G401 (cell line): ENCODE results near the gene RPS17. TPM values are rescaled to one million over a fixed set of nuclear protein-coding genes. Genes with fewer than 3 reads are reported as not detected.
A peak's percentile ranks its signal among the peaks of the same experiment; 100 is the strongest.
"Not testable (repeated sequence)": the region's sequence is repeated elsewhere in the genome, so short reads cannot be mapped to it uniquely, and the experiment has no call there.

Experiments
- DNase-seq: peaks from one replicate; pipeline ENCODE4 v3.0.0-alpha.2; 2015; ENCODE audit warnings: low spot score
- in situ Hi-C: cut with HindIII; loops from 2 replicates; pipeline ENCODE4 v1.10.0; 2016; ENCODE audit warnings: low sequenced_read_pairs, mixed read lengths
- total RNA-seq: library from RNA; depleted of rRNA; stranded (reverse); fragments of >200 nt; shearing (Covaris generic); gene quantifications from 2 replicates; pipeline ENCODE4 v1.2.3, GENCODE V29; 2014; rRNA removed

The RPS17 gene
- total RNA-seq, 1 experiment from 2014 or later, result 4,982 TPM

GRCh38 chr15:82531496-82532382 lies 8.5 kb downstream of the RPS17 start:
- DNase-seq, result no peak
- in situ Hi-C loops, result no loop called here

GRCh38 chr15:82530606-82531379 lies 9.5 kb downstream of the RPS17 start:
- peak; percentile 80 for DNase-seq
- in situ Hi-C loops, result no loop called here

GRCh38 chr15:82530006-82530405 lies 10.3 kb downstream of the RPS17 start:
- in situ Hi-C loops, result no loop called here
- DNase-seq, result no peak

DNA sequence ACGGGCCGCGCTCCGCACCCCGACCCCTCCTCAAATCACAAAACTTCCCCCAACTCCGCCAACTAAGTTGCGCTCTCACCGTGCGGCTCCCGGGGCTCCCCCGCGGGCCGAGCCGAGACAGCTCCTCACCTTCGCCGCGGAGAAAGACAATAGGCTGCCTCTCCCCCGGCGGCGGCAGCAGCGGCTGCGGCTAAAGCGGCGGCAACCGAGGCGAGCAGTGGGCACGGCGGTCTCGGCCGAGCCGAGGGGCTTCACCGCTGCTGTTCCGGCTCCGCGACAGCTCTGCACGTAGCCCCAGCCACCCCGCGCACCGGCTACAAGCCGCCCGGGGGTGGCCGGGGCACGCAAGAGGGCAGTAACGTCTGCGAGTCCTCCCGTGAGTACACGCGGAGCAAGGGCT lies 26.7 kb downstream of the RPS17 start:
- in situ Hi-C loops, DNase-seq: not testable (repeated sequence)

DNA sequence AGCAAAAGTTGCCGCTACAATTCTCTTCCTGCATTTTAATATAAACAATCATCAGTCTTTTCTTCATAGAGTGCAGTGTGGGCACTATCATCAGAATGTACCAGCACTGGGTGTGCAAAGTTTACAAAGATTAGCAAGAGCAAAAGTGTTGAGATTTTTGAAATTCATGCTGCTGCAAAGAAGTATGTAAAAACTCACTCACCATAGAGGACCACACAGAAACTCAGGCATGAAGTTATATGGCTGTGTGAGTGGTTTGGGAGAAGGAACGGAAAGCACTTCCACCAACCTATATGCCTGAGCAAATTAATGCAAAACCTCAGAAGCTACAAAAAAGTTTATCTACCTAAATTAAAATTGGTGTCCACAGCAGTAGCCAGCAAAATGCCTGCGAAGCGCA lies 32.6 kb downstream of the RPS17 start:
- in situ Hi-C loops, DNase-seq: not testable (repeated sequence)

GRCh38 chr15:82507087-82507486 lies 33.2 kb downstream of the RPS17 start:
- DNase-seq, in situ Hi-C loops: not testable (repeated sequence)

DNA sequence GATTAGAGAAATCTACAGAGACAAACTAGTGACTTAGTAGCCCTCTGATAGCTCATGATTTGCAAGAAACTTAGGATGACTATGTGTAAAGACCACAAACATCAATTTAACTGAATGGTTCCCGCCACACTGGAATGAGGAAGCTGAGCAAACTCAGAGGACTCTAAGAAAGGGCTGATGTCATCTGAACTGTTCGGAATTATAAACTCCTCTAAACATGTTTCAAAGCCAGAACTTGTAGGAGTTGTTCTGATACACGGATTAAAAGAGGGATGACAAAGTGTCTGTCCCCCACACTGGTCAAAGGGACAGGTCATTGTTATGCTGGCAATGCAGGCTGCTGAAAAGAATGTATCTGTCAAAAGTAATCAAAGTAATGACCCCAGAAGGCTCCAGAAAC lies 34.4 kb downstream of the RPS17 start:
- in situ Hi-C loops, DNase-seq: not testable (repeated sequence)

- DNase-seq, in situ Hi-C loops: not testable (repeated sequence)
Observed at GRCh38 chr15:82504074-82504473, 36.2 kb downstream of the RPS17 start.

GRCh38 chr15:82502700-82503339 lies 37.4 kb downstream of the RPS17 start:
- DNase-seq, in situ Hi-C loops: not testable (repeated sequence)

DNA sequence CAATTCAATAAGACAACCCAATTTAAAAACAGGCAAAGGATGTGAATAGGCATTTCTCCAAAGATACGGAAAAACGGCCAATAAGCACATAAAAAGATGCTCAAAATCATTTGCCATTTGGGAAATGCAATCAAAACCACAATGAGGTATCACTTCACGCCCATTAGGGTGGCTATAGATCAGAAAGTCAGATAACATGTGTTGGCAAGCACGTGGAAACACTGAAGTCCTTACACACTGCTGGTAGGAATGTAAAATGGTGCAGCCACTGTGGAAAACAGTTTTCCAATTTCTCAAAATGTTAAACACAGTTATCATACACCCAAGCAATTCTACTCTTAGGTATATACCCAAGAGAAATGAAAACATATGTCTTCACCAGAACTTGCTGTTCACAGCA lies 39.5 kb downstream of the RPS17 start:
- DNase-seq, in situ Hi-C loops: not testable (repeated sequence)

DNA sequence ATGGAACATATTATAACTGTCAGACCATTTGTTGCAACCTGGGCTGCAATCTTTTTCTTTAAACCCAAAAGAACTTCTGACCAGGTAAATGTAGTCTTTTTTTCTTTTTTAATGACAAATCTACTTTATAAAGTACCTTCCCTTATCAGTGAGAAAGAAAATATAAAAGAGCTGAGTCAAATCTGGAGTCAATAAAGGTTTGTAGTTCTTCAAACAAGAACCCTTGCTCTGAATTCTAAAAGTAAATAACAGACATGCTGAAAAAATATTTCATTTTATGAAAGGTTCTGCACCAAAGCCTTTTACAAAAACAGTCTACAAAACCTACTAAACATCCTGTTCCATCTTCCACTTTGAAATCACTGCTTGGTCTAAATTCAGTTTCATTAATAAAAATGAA lies 42.3 kb downstream of the RPS17 start:
- in situ Hi-C loops, DNase-seq: not testable (repeated sequence)

DNA sequence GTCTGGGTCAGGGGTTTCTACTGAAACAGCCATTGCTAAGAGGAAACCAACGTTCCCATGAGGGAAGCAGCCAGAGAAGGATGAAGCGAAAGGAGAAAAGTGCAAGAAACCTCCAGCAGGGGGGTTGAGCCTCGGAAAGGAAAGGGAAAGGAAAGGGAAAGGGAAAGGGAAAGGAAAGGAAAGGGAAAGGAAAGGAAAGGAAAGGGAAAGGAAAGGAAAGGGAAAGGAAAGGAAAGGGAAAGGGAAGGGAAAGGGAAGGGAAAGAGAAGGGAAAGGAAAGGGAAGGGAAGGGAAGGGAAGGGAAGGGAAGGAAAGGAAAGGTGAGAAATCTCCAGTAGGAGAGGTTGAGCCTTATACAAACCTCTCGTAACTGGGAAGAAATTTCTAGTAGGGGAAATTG lies 52.0 kb downstream of the RPS17 start:
- DNase-seq, in situ Hi-C loops: not testable (repeated sequence)

DNA sequence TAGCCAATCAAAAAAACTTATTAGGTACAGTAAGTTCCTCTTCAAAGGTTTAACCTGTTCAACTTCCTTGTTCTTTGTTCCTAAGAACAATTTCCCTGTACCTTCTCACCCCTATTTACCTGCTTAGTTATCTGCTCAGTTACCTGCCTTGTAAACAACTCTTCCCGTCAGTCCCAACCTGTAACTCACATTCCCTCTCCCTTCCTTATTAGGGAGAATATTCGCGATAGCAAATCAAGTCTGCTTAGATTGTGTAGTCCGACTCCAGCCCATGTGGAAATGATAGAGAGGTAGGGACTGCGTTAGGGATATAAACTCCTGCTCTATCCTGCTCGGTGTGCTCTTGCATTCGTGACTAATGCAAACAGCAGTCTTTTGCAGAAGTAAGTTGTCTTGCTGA lies 53.2 kb downstream of the RPS17 start:
- in situ Hi-C loops, result not testable (repeated sequence)

More for the DNA sequence above, 53.2 kb downstream of the RPS17 start:
- not testable (repeated sequence) for DNase-seq

Other genes starting within 250 kb of the RPS17 start
- 0.47 and 0.98 TPM in 2 replicates for gene GOLGA6L10, start 191.0 kb downstream of the RPS17 start, total RNA-seq
- 0.62 and 1.4 TPM in 2 replicates for gene GOLGA6L9, start 110.6 kb downstream of the RPS17 start, total RNA-seq
- gene CPEB1, start 106.9 kb upstream of the RPS17 start, total RNA-seq, result 20.6 and 34.0 TPM in 2 replicates
- gene AP3B2, start 169.4 kb upstream of the RPS17 start, total RNA-seq, result 3.1 and 5.3 TPM in 2 replicates